ENCODE data around the gene ASCL4. TPM values are rescaled to one million over a fixed set of nuclear protein-coding genes. Genes with fewer than 3 reads are reported as not detected.
"Not testable (repeated sequence)": the region's sequence is repeated elsewhere in the genome, so short reads cannot be mapped to it uniquely, and the experiment has no call there.

ASCL4 gene
- not detected for total RNA-seq (ENCODE audit: unreplicated experiment)
- long read RNA-seq = 0 reads

- DNase-seq = no peak
- H3K27ac Mint-ChIP-seq (ENCODE audit: unreplicated experiment) = no peak within 1 kb of the TSS
- H3K27me3 Mint-ChIP-seq (ENCODE audit: unreplicated experiment) = peaks cover 7% of the 10 kb centered on the region
- no peaks in the 10 kb centered on the region for H3K9me3 Mint-ChIP-seq (ENCODE audit: unreplicated experiment)
- TF ChIP-seq CTCF (IDR thresholded peaks at IDR 0.05; ENCODE audit: partially characterized antibody, unreplicated experiment) = no peak
- no peaks in the 10 kb centered on the region for H3K4me1 Mint-ChIP-seq (ENCODE audit: low read depth, unreplicated experiment)
- H3K4me3 Mint-ChIP-seq (ENCODE audit: unreplicated experiment) = peak within 1 kb of the TSS; percentile 86
- no peaks in the 10 kb centered on the region for H3K36me3 Mint-ChIP-seq (ENCODE audit: unreplicated experiment)
Measured at GRCh38 chr12:107774349-107775029, at the start of gene ASCL4. Gene ASCL4 (plus strand): TSS chr12:107774704. CDS start chr12:107775219, 515 bp downstream.

- H3K4me1 Mint-ChIP-seq (ENCODE audit: low read depth, unreplicated experiment); H3K27ac Mint-ChIP-seq (ENCODE audit: unreplicated experiment); H3K4me3 Mint-ChIP-seq (ENCODE audit: unreplicated experiment); DNase-seq; H3K36me3 Mint-ChIP-seq (ENCODE audit: unreplicated experiment); H3K27me3 Mint-ChIP-seq (ENCODE audit: unreplicated experiment); H3K9me3 Mint-ChIP-seq (ENCODE audit: unreplicated experiment): not testable (repeated sequence)
Measured at GRCh38 chr12:107727327-107727726, 47.2 kb upstream of the ASCL4 start.

DNA sequence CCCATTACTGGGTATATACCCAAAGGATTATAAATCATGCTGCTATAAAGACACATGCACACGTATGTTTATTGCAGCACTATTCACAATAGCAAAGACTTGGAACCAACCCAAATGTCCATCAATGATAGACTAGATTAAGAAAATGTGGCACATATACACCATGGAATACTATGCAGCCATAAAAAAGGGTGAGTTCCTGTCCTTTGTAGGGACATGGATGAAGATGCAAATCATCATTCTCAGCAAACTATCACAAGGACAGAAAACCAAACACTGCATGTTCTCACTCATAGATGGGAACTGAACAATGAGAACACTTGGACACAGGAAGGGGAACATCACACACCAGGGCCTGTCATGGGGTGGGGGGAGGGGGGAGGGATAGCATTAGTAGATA lies 46.8 kb upstream of the ASCL4 start:
- H3K4me3 Mint-ChIP-seq (ENCODE audit: unreplicated experiment); H3K9me3 Mint-ChIP-seq (ENCODE audit: unreplicated experiment); H3K4me1 Mint-ChIP-seq (ENCODE audit: low read depth, unreplicated experiment); H3K36me3 Mint-ChIP-seq (ENCODE audit: unreplicated experiment); H3K27ac Mint-ChIP-seq (ENCODE audit: unreplicated experiment); H3K27me3 Mint-ChIP-seq (ENCODE audit: unreplicated experiment); DNase-seq: not testable (repeated sequence)

GRCh38 chr12:107730618-107731341 lies 43.7 kb upstream of the ASCL4 start:
- peaks cover 1% of the 10 kb centered on the region for H3K9me3 Mint-ChIP-seq (ENCODE audit: unreplicated experiment)
- H3K27ac Mint-ChIP-seq (ENCODE audit: unreplicated experiment) = no peak overlapping the region
- no peak for DNase-seq
- H3K4me3 Mint-ChIP-seq (ENCODE audit: unreplicated experiment) = no peak overlapping the region
- peaks cover 3% of the 10 kb centered on the region for H3K4me1 Mint-ChIP-seq (ENCODE audit: low read depth, unreplicated experiment)
- no peaks in the 10 kb centered on the region for H3K36me3 Mint-ChIP-seq (ENCODE audit: unreplicated experiment)
- no peak for TF ChIP-seq CTCF (IDR thresholded peaks at IDR 0.05; ENCODE audit: partially characterized antibody, unreplicated experiment)
- peaks cover 1% of the 10 kb centered on the region for H3K27me3 Mint-ChIP-seq (ENCODE audit: unreplicated experiment)

DNA sequence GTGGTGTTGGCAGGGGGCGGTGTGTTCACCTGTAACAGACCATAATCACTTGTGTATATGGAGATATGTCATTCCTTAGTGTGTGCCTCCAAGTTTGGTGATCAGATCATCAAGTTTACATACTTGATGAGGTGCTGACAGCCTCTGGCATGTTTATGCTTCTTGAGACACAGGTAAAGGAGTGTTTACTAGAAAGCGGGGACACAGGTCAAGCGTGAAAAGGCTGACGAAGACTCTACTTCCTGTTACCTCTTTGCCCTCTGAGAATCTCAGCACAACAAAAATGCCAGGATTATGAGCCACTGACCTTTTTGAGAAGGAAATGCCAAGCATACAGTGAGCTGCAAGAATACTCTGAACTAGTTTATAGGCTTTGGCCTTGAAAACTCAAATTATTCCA lies 43.1 kb upstream of the ASCL4 start:
- no peak for TF ChIP-seq CTCF (IDR thresholded peaks at IDR 0.05; ENCODE audit: partially characterized antibody, unreplicated experiment)
- no peak overlapping the region for H3K27ac Mint-ChIP-seq (ENCODE audit: unreplicated experiment)
- H3K9me3 Mint-ChIP-seq (ENCODE audit: unreplicated experiment) = peaks cover 1% of the 10 kb centered on the region
- H3K4me1 Mint-ChIP-seq (ENCODE audit: low read depth, unreplicated experiment) = peaks cover 3% of the 10 kb centered on the region
- H3K36me3 Mint-ChIP-seq (ENCODE audit: unreplicated experiment) = no peaks in the 10 kb centered on the region
- H3K27me3 Mint-ChIP-seq (ENCODE audit: unreplicated experiment) = peaks cover 1% of the 10 kb centered on the region
- no peak for DNase-seq
- H3K4me3 Mint-ChIP-seq (ENCODE audit: unreplicated experiment) = no peak overlapping the region

- no peak overlapping the region for H3K27ac Mint-ChIP-seq (ENCODE audit: unreplicated experiment)
- H3K27me3 Mint-ChIP-seq (ENCODE audit: unreplicated experiment) = peaks cover 1% of the 10 kb centered on the region
- H3K4me3 Mint-ChIP-seq (ENCODE audit: unreplicated experiment) = no peak overlapping the region
- DNase-seq = no peak
- H3K9me3 Mint-ChIP-seq (ENCODE audit: unreplicated experiment) = peaks cover under 1% of the 10 kb centered on the region
- peaks cover 3% of the 10 kb centered on the region for H3K4me1 Mint-ChIP-seq (ENCODE audit: low read depth, unreplicated experiment)
- no peaks in the 10 kb centered on the region for H3K36me3 Mint-ChIP-seq (ENCODE audit: unreplicated experiment)
- TF ChIP-seq CTCF (IDR thresholded peaks at IDR 0.05; ENCODE audit: partially characterized antibody, unreplicated experiment) = no peak
Measured at GRCh38 chr12:107732365-107732764, 42.1 kb upstream of the ASCL4 start.
